Thyroid gland (tissue), 4 donors: Measurements from ENCODE around the gene CDH26. TPM values are rescaled to one million over a fixed set of nuclear protein-coding genes. Genes with fewer than 3 reads are reported as not detected.

Experiments used
- DNase-seq, 2 donors: peaks; one replicate each; pipeline ENCODE4 v3.0.0-alpha.2; 2019
- H3K27ac ChIP-seq, 3 donors: fragments of 200-600 bp; sonication (generic); 1 replicate in 2 of 3; 2 replicates in 1 of 3; pipeline ENCODE4 v1.5.1; 2016 to 2019; ENCODE audit warnings: mild to moderate bottlenecking in 1 of 3, moderate library complexity in 1 of 3
- H3K27me3 ChIP-seq: fragments of 200-600 bp; sonication (generic); one replicate; pipeline ENCODE4 v1.5.1; 2019
- H3K36me3 ChIP-seq, 2 donors: fragments of 200-600 bp; sonication (generic); one replicate each; pipeline ENCODE4 v1.5.1; 2016 to 2019
- H3K4me1 ChIP-seq, 2 donors: fragments of 200-600 bp; sonication (generic); one replicate each; pipeline ENCODE4 v1.5.1; 2017 to 2019
- H3K4me3 ChIP-seq, 3 donors: fragments of 200-600 bp; sonication (generic); replicated peaks in 1 of 3; 1 replicate in 2 of 3; 2 replicates in 1 of 3; pipeline ENCODE4 v1.5.1; 2016; ENCODE audit warnings: mild to moderate bottlenecking in 1 of 3
- H3K9me3 ChIP-seq: fragments of 200-600 bp; sonication (generic); one replicate; pipeline ENCODE4 v1.5.1; 2017
- POLR2A ChIP-seq, 2 donors: fragments of 450-650 bp; IDR thresholded peaks; one replicate each; pipeline ENCODE4 v1.6.1; 2017; ENCODE audit warnings: antibody characterized with exemption in 2 of 2, mild to moderate bottlenecking in 2 of 2, moderate library complexity in 1 of 2
- WGBS, 2 donors: methylation state at CpG; one replicate each; pipeline ENCODE4 v1.1.5; 2017; 5-methylcytosine and 5-hydroxymethylcytosine counted together
- intact Hi-C: fragments of 100-400 bp; cut with DNase I; formaldehyde crosslinking; loops from one replicate; pipeline ENCODE4 v1.15.1; 2023
- total RNA-seq, 4 donors: library from RNA; depleted of rRNA; stranded (reverse); fragments of >200 nt; gene quantifications; one replicate each; pipeline ENCODE4 v1.2.3, GENCODE V29; 2016
- TF ChIP-seq, protein P1 (sequence below), 6 experiments: fragments of 200-600 bp in 3 of 6; fragments of 450-650 bp in 3 of 6; sonication (generic) in 3 of 6; IDR thresholded peaks; one replicate each; pipeline ENCODE4 v1.5.1; 2016 to 2019; ENCODE audit warnings: antibody characterized with exemption in 6 of 6, mild to moderate bottlenecking in 2 of 6, inconsistent platforms in 1 of 6, moderate library complexity in 1 of 6

Gene CDH26
- total RNA-seq, 4 donors from 2014 or later: 0.56 to 2.5 (median 1.5) TPM

DNA sequence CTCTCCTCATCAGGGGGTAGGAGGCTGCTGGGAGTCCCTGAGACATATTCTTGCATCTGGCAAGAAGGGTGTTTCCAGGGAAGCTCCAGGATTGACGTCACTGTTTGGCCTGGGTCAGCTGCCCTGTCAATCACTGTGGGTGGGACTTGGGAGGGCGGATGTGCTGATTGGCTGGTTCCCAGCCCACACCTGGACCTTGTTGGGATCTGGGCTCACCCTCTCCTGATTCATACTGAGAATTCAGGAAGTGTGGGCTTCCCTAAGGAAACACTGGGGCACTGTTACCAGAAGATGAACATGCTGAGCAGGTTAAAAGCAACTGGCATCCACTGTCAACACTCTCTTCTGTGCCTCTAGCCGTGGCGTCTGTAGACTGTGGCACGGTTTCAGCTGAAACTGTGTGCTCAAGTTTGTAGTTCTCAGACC lies 36.5 kb downstream of the CDH26 start:
- no peak overlapping the region for H3K27ac ChIP-seq
- DNase-seq: peak; percentile 14 to 19

DNA sequence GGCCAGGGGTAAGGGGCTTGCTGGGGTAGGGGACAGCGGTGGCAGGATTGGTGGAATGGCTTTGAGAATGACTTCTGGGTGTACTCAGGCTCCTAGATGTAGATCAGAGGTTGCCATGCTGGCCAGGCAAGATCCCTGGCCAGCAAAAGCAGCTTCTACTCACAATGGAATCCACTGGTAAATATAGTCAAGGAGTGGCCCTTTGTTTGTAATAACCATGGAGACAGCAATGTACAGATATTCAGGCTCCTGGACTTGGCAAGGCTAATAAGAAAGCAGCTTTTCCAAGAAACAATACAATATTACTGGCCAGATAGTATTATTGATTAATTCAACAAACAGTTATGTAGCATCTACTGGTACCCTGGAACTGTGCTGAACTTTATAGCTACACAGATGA lies 37.9 kb downstream of the CDH26 start:
- Histone ChIP-seq H3K36me3 (no peaks in the 10 kb centered on the region), H3K4me1 (no peaks in the 10 kb centered on the region), H3K27me3 (no peaks in the 10 kb centered on the region), H3K27ac (no peak overlapping the region), H3K9me3 (no peaks in the 10 kb centered on the region), H3K4me3 (no peak overlapping the region)
- WGBS, 2 donors: 100% methylated on average over 1 of the region's 1 CpG; no CpG with 5 or more reads in 1 of the 2 donors
- intact Hi-C loops: no loop called here
- no peak for TF ChIP-seq POLR2A (IDR thresholded peaks at IDR 0.05)
- TF ChIP-seq, protein P1, sequence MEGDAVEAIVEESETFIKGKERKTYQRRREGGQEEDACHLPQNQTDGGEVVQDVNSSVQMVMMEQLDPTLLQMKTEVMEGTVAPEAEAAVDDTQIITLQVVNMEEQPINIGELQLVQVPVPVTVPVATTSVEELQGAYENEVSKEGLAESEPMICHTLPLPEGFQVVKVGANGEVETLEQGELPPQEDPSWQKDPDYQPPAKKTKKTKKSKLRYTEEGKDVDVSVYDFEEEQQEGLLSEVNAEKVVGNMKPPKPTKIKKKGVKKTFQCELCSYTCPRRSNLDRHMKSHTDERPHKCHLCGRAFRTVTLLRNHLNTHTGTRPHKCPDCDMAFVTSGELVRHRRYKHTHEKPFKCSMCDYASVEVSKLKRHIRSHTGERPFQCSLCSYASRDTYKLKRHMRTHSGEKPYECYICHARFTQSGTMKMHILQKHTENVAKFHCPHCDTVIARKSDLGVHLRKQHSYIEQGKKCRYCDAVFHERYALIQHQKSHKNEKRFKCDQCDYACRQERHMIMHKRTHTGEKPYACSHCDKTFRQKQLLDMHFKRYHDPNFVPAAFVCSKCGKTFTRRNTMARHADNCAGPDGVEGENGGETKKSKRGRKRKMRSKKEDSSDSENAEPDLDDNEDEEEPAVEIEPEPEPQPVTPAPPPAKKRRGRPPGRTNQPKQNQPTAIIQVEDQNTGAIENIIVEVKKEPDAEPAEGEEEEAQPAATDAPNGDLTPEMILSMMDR (IDR thresholded peaks at IDR 0.05): no peak
- no peak for DNase-seq

More for the DNA sequence above, 36.5 kb downstream of the CDH26 start:
- Histone ChIP-seq H3K4me3 (no peak overlapping the region), H3K36me3 (no peaks in the 10 kb centered on the region), H3K27me3 (no peaks in the 10 kb centered on the region), H3K4me1 (no peaks in the 10 kb centered on the region), H3K9me3 (no peaks in the 10 kb centered on the region)
- intact Hi-C loops: no loop called here
- TF ChIP-seq, protein P1 (IDR thresholded peaks at IDR 0.05): no peak
- TF ChIP-seq POLR2A (IDR thresholded peaks at IDR 0.05): no peak
- WGBS, 2 donors: 19 to 57% methylated on average over 4 to 5 of the region's 5 CpGs

DNA sequence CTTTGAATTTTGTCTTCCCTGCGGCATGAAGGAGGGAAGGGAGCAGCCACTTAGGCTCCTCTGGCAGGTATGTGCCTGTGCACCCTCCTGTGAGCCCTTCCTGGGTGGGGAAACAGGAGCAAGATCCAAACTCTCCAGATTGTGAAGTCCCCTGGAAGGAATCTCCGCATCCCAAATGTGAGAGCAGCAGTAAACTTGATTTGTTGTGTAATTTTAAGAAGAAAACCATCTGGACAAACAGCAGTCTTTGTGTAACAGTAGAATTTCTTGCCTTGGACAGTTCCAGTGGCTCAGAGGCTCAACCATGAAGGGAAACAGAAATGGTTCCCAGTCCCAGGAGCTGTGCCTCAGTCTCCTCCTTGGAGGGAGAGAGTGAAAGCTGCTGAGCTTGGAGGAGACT lies 39.7 kb downstream of the CDH26 start:
- TF ChIP-seq, protein P1 (IDR thresholded peaks at IDR 0.05): no peak
- TF ChIP-seq POLR2A (IDR thresholded peaks at IDR 0.05): no peak
- no peak overlapping the region for H3K27ac ChIP-seq
- no peak overlapping the region for H3K4me3 ChIP-seq
- H3K4me1 ChIP-seq: no peaks in the 10 kb centered on the region
- H3K9me3 ChIP-seq: no peaks in the 10 kb centered on the region
- no peaks in the 10 kb centered on the region for H3K36me3 ChIP-seq
- intact Hi-C loops: no loop called here
- WGBS, 2 donors: 84 to 94% methylated on average over 2 of the region's 2 CpGs
- H3K27me3 ChIP-seq: no peaks in the 10 kb centered on the region
- DNase-seq: no peak

DNA sequence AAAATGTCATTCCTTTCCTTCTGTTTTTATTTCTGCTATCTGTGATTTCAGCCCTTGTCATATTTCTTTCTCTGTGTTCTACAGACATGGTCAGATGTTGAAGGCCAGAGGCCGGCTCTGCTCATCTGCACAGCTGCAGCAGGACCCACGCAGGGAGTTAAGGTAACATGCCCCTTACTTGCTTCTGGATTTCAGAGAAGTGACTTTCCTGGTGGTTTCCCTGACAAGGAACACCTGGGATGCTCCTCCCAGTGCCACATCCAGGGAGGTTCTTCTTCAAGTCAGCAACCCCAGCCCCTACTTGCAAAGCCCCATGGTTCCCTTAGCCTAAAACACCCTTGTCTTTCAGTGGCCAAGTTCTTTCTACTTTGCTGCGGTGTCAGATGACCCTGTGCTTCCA lies 41.3 kb downstream of the CDH26 start:
- WGBS, 2 donors: 93 to 96% methylated on average over 3 of the region's 3 CpGs
- H3K4me3 ChIP-seq: no peak overlapping the region
- DNase-seq: no peak
- no peaks in the 10 kb centered on the region for H3K4me1 ChIP-seq
- TF ChIP-seq POLR2A (IDR thresholded peaks at IDR 0.05): no peak
- TF ChIP-seq, protein P1 (IDR thresholded peaks at IDR 0.05): no peak
- no peak overlapping the region for H3K27ac ChIP-seq
- H3K27me3 ChIP-seq: no peaks in the 10 kb centered on the region
- no peaks in the 10 kb centered on the region for H3K36me3 ChIP-seq
- H3K9me3 ChIP-seq: no peaks in the 10 kb centered on the region
- intact Hi-C loops: no loop called here

DNA sequence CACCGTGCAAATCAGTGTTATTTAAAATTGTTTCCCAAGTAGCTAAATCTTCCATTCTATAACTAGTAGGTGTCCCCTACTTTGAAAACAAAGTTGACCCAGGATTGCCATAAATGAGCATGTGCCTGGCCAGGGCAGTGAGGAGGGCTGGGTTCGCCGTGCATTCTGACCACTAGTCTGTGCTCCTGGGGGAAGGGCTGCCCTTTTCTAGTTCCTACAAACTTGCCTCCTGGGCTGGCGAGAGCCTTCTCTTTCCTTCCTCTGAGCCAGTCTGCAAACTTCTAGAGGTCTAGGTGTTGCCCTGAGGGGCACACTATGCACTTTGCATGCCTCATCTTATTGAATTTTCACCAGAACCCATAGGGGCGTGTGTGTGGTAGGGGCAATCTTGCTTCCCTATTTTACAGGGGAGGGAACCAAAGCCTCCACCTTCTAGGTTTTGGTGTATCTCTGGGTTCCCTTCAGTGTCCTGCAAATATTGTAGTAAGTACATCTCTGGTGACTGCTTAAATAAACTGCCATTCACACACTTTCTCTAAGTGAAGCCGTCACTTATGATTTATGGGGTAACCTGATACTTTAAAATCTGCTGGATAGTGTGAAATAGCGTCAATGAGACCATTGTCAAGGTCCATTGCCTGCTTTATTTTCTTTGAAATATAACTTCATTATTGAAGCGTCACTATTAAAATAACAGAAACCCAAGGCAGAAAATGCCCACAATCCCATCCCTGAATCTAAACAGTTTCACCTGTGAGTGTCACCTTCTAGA lies 42.2 kb downstream of the CDH26 start:
- WGBS, 2 donors: 74 to 77% methylated on average over 8 of the region's 8 CpGs
- no peaks in the 10 kb centered on the region for H3K4me1 ChIP-seq
- H3K4me3 ChIP-seq: no peak overlapping the region
- no peak for DNase-seq
- no peaks in the 10 kb centered on the region for H3K27me3 ChIP-seq
- no peak overlapping the region for H3K27ac ChIP-seq
- H3K36me3 ChIP-seq: no peaks in the 10 kb centered on the region
- intact Hi-C loops: no loop called here
- TF ChIP-seq POLR2A (IDR thresholded peaks at IDR 0.05): no peak
- TF ChIP-seq, protein P1 (IDR thresholded peaks at IDR 0.05): no peak
- H3K9me3 ChIP-seq: no peaks in the 10 kb centered on the region
